Small intestine (tissue), 4 donors: ENCODE measurements around the gene STON1. TPM values are rescaled to one million over a fixed set of nuclear protein-coding genes. Genes with fewer than 3 reads are reported as not detected.

Experiments used
- polyA plus RNA-seq, 4 donors: library from polyadenylated mRNA; stranded (reverse) in 3 of 4; unstranded in 1 of 4; fragments of 200-250 nt in 3 of 4; fragments of 120-200 nt in 1 of 4; gene quantifications; one replicate each; pipeline versions ENCODE4 v1.2.1 to v1.2.3, GENCODE V29; 2013
- donor health status: healthy with polysubstance abuse.
- donor health status: Bipolar disorder and iron deficiency.
- donor health status: healthy.

Gene STON1
- polyA plus RNA-seq, 4 donors: 0.45 to 4.7 (median 2.5) TPM

Other genes starting within 250 kb of the STON1 start
- 10 to 100 TPM in 1 of 4 donors, 1 to 10 TPM in 3; 4.3 to 26.2 (median 6.7) TPM for gene FOXN2, start 215.5 kb upstream of the STON1 start, polyA plus RNA-seq
- 10 to 100 TPM; 16.3 to 34.9 (median 25.0) TPM for gene PPP1R21, start 89.4 kb upstream of the STON1 start, polyA plus RNA-seq
- 1 to 10 TPM in 1 of 4 donors, under 1 TPM in 2, not detected in 1; 0.04 to 1.6 (median 0.39) TPM for gene GTF2A1L, start 87.7 kb downstream of the STON1 start, polyA plus RNA-seq
- gene LHCGR, start 225.6 kb downstream of the STON1 start, polyA plus RNA-seq: under 1 TPM in 1 of 4 donors, not detected in 3; 0.04 TPM